HG03460 (cell line): ENCODE results near the gene RALGPS1.

ENCODE experiments used
- ATAC-seq: cut with Tn5 transposase; IDR thresholded peaks from one replicate; pipeline ENCODE4 v1.9.1; 2021; ENCODE audit not compliant: unreplicated experiment

RALGPS1 gene

DNA sequence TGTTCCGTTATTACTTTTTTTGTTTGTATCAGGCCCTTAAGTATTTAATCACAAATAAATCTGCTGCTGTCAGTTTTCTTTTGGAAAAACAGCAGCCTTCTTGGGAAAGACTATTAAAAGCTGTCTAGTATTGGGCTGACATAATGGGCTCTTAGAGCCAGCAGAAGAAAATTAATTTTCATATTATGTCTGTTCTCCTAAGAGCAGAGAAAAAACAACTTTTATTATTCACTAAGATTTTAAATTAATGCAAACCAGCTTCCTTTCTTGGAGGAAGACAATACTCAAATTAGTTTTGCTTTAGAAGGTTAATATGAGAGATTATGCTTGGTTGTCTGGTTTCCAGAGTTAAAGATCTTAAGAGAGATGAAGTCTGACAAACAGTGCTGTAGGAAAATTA, 319.4 kb downstream of the RALGPS1 start:
- ATAC-seq: no peak

DNA sequence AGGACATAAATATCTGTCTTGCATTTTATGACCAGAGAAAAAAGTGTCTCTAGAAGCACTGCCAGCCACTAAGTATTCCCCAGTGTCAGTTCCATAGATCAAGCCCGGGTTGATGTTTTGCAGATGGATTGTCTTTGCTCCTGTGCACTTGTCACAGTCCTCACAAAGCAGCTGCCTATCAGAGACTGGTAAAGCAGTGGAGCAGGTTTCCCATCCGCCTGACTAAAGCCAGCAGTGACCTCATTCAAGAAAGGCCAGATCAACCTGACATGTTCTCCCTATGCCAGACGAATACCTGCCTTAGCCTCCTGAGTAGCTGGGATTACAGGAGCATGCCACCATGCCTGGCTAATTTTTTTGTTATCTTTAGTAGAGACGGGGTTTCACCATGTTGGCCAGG, 323.2 kb downstream of the RALGPS1 start:
- no peak for ATAC-seq

DNA sequence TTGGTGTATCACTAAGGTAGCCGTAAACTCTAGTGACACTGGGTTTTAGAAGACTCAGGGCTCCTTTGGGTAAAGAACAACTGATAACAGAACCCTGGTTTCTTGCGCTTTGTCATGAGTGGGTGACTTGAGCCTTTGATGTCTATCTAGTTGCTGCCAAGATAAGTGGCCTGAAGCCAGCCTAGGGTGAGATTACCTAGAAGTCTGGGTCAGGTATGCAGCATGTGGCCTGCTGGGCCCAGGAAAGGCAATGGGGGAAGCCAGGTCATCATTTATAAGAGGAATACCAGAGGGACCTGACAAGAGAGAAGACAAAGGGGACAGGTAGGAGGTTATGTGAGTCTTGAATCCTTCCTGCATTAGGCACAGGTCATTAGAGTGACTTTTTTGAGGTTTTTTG, 326.8 kb downstream of the RALGPS1 start:
- no peak for ATAC-seq

DNA sequence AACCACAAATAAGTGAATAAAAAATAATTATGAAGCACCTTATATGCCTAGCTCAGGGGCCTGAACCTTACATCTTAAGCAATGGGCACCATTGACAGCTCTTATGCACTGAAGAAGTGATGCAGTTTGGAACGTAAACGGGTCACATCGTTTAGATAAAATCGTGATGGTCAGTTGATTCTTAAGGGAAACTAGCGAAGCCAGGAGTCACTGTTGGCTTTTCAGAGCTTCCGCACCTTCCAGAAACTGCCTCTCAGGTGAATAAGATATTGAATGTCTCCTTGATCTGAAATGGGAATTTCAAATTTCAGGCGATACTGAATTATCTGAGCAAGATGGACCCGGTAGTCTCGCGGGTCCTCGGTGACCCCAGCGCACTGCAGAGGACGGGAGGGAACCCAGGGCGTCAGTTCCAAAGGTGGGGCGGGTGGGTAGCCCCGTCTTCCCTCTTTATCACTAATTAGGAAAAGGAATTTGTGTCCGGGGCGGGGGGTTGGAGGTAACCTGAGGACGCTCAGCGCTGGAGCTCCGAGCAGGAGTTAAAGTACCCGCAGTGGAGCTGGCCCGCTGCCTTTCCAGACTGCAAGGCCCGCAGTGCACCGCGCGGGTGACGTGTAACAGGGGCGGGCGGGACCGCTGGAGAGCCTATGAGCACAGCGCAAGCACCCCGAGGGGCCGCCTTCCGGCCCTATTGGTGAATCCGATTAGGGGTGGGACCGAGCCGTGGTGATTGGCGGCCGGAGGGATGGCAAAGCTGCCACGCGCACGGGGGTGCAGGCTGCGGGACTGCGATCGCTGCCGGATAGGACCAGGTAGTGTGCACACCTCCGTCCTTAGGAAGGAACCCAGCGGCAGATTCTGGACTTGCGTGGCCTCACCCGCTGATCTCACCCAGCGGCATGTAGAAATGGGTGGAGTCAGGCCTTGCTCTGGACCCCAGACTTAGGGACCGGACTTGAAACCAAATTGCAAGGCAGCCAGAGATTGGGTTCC, 330.3 kb downstream of the RALGPS1 start:
- ATAC-seq: peak; percentile 100

DNA sequence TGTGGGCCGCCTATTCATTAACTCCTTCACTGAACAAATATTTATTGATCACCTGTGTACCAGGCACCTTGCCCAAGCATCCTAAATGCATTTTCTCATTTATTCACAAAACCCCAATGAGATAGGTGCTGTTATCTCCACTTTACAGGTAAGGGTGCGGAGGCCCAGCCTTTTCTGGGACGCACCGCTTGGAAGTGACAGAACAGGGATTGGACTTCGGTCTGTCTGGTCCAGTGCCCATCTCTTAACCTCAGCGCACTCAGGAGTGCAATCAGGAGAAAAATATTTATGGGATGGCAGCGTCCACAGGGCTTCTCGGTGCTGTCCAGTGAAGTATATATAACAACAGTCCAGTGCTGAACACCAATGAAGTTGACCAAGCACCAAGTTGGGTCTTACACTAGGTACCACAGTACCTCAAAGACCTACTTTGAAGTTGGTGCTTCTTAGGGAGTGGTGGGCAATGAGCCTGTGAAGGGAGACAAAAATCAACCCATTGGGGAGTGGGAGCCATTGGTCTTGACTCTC, 331.1 kb downstream of the RALGPS1 start:
- ATAC-seq: no peak

DNA sequence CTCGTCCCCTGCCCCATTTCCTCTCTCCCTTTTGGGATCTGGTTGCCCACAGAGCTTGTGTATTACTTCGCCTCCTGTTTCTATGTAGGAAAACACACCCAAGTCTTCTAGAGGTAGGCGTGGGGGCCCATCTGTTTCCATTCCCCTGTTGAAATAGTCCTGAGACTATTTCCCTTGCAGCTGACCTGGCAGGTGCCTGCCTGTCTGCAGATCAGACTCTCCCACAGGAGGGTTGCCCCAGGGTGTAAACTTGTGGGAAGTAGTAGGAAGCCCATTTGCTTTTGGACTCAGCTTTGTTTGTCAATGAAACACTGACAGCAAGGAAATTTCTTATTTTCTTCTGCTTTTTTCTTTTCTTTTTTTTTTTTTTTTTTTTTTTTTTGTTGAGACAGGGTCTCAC, 333.7 kb downstream of the RALGPS1 start:
- no peak for ATAC-seq

DNA sequence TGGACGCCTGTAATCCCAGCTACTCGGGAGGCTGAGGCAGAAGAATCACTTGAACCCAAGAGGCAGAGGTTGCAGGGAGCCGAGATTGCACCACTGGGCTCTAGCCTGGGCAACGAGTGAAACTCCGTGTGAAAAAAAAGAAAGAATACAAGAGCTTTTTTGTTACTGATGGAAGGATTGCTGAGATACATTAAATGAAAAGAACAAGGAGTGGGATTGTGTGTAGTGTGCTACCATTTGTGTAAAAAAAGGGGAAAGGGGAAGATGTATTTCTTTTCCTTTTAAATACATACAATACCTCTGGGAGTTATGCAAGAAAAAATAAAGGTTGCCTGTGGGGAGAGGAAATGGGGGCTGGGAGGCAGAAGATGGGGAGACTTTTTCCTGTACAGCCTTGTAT, 335.3 kb downstream of the RALGPS1 start:
- ATAC-seq: no peak

DNA sequence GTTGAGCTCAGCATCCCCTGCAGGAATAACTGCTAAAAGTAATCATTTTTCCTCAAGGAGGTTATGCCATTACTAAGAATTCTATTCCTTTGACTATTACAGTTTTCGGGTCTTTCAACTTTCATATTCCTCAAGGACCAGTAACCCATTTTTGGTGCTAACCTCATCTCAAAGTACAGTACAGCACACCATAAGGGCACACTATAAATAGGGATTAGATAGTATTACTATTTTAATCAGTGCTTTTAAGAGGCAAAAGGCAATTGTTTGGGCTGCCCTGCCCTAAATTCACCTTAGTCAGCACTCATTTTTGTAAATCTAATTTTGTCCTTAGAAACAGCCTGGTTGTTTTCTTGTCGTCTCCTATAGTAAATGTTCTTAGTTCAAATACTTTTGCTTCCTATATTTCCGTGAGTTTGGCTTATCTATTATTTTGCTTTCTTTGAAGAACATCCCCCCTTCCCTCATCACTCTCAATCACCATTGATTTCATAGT, 336.4 kb downstream of the RALGPS1 start:
- no peak for ATAC-seq

DNA sequence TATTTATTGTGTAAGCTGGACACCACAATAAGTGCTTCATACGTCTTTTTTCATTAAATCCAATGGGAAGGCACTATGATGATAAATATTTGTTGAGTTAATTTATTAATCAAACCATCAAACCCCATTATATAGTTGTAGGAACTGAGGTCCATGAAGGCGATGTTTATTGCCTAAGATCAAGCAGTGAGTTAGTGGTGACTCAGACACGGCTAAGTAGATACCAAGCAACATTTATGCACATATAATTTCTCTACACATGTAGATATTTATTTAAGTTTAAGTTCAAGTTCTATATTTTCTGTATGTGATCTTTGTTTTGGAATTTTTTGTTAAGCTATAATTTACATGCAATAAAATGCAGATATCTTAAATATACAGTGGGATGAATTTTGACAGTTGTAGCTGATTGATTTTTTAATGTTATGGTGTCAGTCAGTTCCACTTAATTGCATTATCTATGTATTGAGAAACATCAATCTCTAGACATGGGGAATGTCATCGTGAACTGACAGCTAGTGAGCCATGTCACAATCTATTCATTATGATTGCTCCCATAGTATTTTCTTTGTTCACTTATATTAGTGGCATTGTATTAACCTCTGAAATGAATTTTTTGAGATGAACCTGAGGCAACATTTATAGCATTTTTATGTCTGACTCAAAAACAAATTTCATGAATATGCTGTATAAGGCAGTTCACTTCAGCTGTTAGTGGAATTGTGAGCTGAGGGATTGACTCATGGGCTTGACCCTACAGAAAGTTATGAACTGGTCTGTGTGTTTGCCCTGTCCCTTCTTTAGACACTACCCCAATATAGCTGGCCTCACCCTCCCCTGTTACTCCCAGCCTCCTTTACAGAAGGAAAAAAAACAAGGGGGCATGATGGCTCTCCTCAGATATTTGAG, 338.1 kb downstream of the RALGPS1 start:
- no peak for ATAC-seq

DNA sequence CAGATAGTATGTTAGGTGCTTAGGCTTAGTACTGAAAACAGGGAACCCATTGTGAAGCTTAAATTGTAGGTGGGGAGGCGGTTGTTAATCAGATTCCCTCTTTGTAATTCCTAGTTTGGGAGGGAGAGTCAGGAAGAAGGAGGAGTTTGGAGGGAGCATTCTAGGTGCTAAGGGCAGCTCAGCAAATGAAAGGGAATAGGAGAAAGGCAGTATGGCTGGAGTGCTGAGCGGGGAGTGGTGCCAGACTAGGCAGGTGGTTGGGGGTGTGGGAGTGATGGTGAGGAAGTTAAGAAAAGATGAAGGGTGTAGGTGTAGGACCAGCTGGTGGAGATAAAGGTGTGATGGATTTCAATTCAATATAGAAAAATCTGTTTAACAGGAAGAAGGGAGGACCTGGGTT, 338.9 kb downstream of the RALGPS1 start:
- no peak for ATAC-seq

DNA sequence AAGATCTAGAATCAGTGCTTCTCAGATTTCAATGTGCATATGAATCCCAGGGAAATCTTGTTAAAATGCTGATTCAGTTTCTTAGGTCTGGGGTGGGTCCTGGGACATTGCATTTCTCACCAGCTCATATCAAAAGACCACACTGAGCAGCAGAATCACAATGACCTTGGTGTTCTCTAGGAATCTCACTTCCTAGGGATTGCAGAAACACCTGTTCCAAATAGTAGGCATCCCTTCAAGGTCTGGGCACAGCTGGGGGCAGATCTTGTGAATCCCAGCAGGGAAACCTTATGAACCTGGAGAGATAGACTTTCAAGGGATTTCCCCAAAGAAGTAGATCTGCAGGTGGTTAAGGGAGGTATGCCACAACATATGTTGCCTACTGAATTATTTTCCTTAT, 341.1 kb downstream of the RALGPS1 start:
- no peak for ATAC-seq

DNA sequence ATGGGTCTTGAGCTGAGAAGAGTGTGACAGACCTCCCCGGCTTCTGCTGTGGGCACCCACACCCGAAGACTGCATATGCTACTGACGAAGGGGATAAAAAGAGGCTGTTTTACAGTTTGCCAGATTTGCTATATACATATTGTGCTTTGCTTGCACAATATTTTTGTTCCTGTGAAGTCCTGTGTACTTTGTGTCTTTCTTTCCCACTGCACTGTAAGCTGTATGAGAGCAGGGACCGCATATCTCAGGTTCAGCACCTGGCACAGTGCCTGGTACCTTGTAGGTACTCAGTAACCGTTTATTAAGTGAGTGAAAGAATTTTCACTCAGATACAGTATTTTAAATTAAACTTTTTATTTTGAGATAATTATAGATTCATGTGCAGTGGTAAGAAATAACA, 341.7 kb downstream of the RALGPS1 start:
- no peak for ATAC-seq

DNA sequence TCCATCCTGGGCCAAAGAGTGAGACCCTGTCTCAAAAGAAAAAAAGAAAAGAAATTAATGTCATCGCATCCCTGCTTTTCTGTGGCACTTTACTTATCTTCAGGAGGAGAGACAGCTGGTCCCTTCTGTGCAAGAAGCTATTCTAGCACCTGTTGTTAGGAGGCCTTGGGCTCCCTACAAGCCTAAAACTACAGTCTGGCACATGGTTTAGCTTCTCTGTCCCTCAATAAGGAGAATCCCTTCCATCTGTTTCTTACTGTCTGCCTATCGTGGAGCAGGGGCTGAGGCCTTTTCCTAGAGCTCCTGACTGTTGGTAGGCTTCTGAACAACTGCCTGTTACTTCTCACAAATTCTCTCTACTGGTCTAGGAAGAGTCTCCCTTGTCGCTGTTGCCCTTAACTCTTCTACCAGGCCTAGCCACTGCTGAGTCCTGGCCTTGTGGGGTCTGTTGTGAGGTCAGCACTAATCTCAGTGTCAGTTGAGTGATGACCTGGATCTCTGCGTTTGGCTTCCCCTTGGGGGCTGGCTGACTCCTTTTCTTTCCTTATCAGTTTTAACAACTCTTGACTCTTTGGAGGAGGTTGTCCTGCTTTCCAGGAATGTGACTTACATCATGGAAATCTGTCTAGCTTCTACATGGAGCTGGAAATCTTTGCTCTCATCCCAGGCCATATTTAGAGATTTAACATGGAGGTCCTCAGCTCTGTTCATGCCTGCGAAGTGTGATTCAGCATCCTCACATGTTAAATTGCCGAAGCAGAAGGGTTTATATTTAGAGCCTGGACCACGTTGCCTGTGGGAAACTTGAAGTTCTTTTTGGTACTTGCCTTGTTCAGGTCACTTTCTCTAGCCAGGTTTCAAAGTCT, 344.3 kb downstream of the RALGPS1 start:
- ATAC-seq: no peak

DNA sequence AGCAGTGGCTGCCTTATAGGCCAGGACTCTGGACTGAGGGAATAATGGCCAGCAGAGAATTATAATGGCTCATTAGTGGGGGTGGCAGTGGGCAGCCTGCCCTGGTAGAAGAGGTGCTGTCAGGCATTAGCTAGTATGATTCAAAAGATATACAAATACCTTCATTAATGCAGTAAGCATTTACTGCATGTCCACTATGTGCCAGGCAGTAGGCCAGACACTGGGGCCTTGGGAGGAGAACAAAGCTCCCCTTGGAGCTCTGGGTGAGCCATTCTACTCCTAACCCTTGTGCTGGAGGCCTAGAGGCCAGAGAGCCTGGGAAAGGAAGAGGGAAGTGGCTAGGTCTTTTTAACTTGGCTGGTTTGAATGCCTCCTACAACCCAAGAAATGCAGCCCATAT, 348.0 kb downstream of the RALGPS1 start:
- ATAC-seq: no peak

DNA sequence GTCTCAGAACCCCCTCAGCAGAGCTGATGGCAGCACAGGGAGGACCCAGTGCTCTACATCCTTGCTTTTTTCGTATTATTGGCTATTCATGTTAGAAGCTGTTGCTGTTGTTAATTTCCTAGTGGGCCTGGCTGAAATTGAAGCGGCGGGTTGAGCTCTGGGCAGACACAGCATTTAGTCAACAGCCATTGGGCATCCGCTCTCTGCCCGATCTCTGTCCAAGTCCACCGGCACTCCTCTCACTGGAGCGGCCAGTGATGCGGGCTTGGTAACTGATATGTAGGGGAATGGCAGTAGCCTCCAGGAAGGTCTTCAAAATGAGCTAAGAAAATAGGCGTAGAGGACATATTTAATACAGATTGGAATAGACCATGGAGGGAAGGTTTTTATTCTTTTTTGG, 348.7 kb downstream of the RALGPS1 start:
- no peak for ATAC-seq

DNA sequence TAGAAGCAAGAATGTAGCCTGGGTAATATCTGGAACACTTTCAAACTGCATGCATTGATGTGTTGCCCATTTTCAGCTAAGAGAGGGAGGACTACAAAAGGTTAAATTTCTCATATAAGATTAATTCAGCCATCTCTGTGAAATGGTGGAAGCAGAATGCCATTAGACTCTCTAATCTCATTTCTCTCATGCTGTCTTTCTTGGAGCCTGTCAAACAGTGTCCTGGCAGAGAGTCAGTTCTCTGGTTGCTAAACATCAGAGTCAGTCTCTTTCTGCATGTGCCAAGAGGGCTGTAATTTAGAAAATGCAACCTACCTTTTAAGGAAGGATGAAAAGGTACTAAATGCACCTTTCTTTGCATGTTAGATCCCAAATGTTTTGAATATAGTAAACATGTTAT, 349.1 kb downstream of the RALGPS1 start:
- ATAC-seq: no peak

DNA sequence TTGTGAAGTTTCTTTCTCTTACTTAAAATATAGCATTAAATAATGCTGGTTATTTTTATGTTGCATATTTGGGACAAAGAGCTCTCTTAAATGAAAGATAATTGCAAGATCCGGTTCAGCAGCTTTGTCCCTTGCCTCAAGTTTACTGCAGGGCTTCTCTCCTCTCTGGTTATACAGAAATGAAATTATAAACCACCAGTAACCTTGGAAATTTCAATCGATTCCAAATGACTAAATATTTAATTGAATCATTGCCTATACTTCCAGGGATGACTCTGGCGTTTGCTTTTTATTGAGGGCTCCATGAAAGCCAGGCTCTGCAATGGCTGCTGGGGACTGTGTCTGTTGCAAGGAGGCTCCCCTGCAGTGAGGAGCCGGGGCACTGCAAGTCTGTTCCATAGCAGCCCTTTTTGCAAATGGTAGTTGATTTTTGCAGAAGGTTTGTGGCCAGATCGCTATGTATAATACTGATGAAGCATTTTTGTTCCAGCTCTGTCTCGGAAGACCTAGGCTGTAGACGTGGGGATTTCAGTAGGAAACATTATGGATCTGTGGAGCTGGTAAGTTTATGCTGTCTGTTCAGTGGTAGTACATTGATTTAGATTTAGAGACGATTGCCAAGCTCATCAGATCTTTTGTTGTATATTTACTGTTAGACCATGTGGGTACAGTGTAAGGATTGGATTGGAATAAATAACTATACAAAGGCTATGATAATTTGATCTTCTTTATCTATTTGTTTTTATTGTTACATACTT, 350.1 kb downstream of the RALGPS1 start, which contains the start of gene GARNL3:
TSS of gene GARNL3 (plus strand) at position 313 of the 758 bp plus-strand sequence. CDS start at position 417, 104 bp downstream.
- no peak for ATAC-seq

DNA sequence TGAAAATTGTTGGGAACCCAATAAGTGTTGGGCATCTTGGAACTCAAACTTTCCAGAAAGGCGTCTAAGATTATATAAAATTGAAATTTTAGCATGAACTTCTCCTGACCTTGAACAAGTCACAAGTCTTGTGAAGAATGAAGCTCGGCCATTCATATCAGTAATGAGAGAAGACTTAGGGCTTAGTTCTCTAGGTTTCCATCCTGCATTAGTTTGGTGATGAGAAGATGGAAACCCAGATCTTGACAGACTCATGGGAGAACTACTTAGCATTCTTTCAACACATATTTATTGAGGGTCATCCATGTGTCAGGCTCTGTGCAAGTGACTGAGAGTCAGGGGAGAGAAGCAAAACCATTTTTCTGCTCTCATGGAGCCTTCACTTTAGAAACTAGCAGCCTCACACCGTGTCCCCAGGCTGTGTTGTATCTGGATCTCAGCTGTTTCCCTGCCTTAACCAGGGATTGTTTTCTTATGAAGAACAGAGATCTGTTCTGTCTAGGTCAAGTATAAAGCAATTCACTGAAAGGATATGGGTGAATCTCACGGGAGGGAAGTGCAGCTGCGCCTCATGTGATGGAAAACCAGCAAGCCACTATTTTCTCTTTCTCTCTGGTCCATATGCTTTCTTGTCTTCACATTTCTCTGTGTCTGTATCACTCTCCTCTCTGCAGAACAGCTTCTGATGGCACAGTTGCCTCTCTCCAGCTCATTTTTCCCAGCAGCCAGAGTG, 353.4 kb downstream of the RALGPS1 start:
- ATAC-seq: no peak

DNA sequence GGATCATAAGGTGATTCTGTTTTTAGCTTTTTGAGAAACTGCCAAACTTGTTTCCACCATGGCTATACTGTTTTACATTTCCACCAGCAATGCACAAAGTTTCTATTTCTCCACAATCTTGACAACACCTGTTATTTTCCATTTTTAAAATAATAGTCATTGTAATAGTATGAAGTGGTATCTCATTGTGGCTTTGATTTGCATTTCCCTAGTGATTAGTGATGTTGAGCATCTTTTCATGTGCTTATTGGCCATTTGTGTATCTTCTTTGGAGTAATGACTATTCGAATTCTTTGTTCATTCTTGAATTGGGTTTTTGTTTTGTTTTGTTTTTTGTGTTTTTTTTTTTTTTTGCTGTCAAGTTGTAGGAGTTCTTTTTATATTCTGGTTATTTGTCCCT, 354.9 kb downstream of the RALGPS1 start:
- ATAC-seq: no peak
